Mesendoderm (in vitro differentiated cells): Measurements from ENCODE around the gene PLCB1.
"Not testable (repeated sequence)": the region's sequence is repeated elsewhere in the genome, so short reads cannot be mapped to it uniquely, and the experiment has no call there.

Experiments used
- DNase-seq: peaks from one replicate; pipeline ENCODE4 v3.0.0; 2013
- H2AK5ac ChIP-seq: 2 replicates; pipeline ENCODE4 v1.6.1; 2013; ENCODE audit warnings: low read length, inconsistent platforms
- H2BK120ac ChIP-seq: 2 replicates; pipeline ENCODE4 v1.6.1; 2013; ENCODE audit warnings: low read depth, mild to moderate bottlenecking, low read length, moderate library complexity, mixed read lengths
- H2BK15ac ChIP-seq: replicated peaks from 2 replicates; pipeline ENCODE4 v1.6.1; 2013; ENCODE audit warnings: low read depth, mild to moderate bottlenecking, moderate library complexity
- H2BK5ac ChIP-seq: 2 replicates; pipeline ENCODE4 v1.6.1; 2013; ENCODE audit warnings: low read length, inconsistent platforms
- H3K18ac ChIP-seq: 2 replicates; pipeline ENCODE4 v1.6.1; 2013; ENCODE audit warnings: mild to moderate bottlenecking, low read length, mixed read lengths
- H3K23ac ChIP-seq: one replicate; pipeline ENCODE4 v1.6.1; 2013; ENCODE audit warnings: low read length
- H3K27ac ChIP-seq: 2 replicates; pipeline ENCODE4 v1.5.1; 2013; ENCODE audit warnings: low read depth, mild to moderate bottlenecking, inconsistent platforms, low read length, moderate library complexity
- H3K27me3 ChIP-seq: 2 replicates; pipeline ENCODE4 v1.6.1; 2013; ENCODE audit warnings: low read length, control low read depth, mild to moderate bottlenecking, inconsistent platforms; ENCODE audit not compliant: insufficient read depth, poor library complexity
- H3K36me3 ChIP-seq: 2 replicates; pipeline ENCODE4 v1.6.1; 2013; ENCODE audit warnings: low read length, inconsistent platforms; ENCODE audit not compliant: control insufficient read depth, insufficient read depth
- H3K4ac ChIP-seq: one replicate; pipeline ENCODE4 v1.6.1; 2013; ENCODE audit warnings: low read depth, mild to moderate bottlenecking, low read length, moderate library complexity
- H3K4me1 ChIP-seq: 2 replicates; pipeline ENCODE4 v1.6.1; 2013; ENCODE audit warnings: low read depth, low read length, inconsistent platforms; ENCODE audit not compliant: control insufficient read depth
- H3K4me2 ChIP-seq: 2 replicates; pipeline ENCODE4 v1.6.1; 2013; ENCODE audit warnings: low read length
- H3K4me3 ChIP-seq: 2 replicates; pipeline ENCODE4 v1.5.1; 2013; ENCODE audit warnings: mild to moderate bottlenecking, low read length
- H3K56ac ChIP-seq: one replicate; pipeline ENCODE4 v1.6.1; 2013; ENCODE audit warnings: low read length
- H3K79me1 ChIP-seq: 2 replicates; pipeline ENCODE4 v1.6.1; 2013; ENCODE audit warnings: low read length, inconsistent platforms
- H3K79me2 ChIP-seq: 2 replicates; pipeline ENCODE4 v1.6.1; 2013; ENCODE audit warnings: mild to moderate bottlenecking, low read length; ENCODE audit not compliant: control insufficient read depth, insufficient read depth
- H3K9ac ChIP-seq: 2 replicates; pipeline ENCODE4 v1.6.1; 2013; ENCODE audit warnings: low read length, inconsistent platforms
- H4K5ac ChIP-seq: one replicate; pipeline ENCODE4 v1.6.1; 2013; ENCODE audit warnings: low read length
- H4K8ac ChIP-seq: one replicate; pipeline ENCODE4 v1.6.1; 2013; ENCODE audit warnings: low read depth, mild to moderate bottlenecking, control low read depth, low read length, moderate library complexity
- WGBS: extraction: QIAGEN DNeasy Blood & Tissue Kit; methylation state at CpG from one replicate; pipeline ENCODE4 v1.1.7; 2013; ENCODE audit warnings: low lambda C conversion rate, missing lambda C conversion rate; ENCODE audit not compliant: insufficient coverage; ENCODE audit errors: extremely low coverage; 5-methylcytosine and 5-hydroxymethylcytosine counted together

The PLCB1 gene

GRCh38 chr20:8095648-8096572, 36.2 kb upstream of the PLCB1 start:
- Histone ChIP-seq H3K4ac (no peak overlapping the region), H4K8ac (no peak overlapping the region), H3K9ac (no peak overlapping the region), H2BK15ac (no peak overlapping the region), H3K79me1 (no peaks in the 10 kb centered on the region), H3K18ac (no peak overlapping the region), H3K79me2 (no peaks in the 10 kb centered on the region), H2AK5ac (no peak overlapping the region), H3K4me2 (no peak overlapping the region), H3K56ac (no peak overlapping the region), H3K4me3 (no peak overlapping the region), H3K23ac (no peak overlapping the region), H2BK120ac (no peak overlapping the region), H4K5ac (no peak overlapping the region), H3K27me3 (no peaks in the 10 kb centered on the region), H3K27ac (no peak overlapping the region), H3K36me3 (no peaks in the 10 kb centered on the region), H3K4me1 (no peaks in the 10 kb centered on the region), H2BK5ac (no peak overlapping the region)
- DNase-seq = no peak
- whole genome bisulfite sequencing = no CpG with 5 or more reads among the region's 5 CpGs

- WGBS = no CpG with 5 or more reads among the region's 2 CpGs
- DNase-seq = no peak
- Histone ChIP-seq H3K4me2 (no peak overlapping the region), H3K23ac (no peak overlapping the region), H3K4ac (no peak overlapping the region), H4K8ac (no peak overlapping the region), H2BK15ac (no peak overlapping the region), H2BK5ac (no peak overlapping the region), H3K36me3 (no peaks in the 10 kb centered on the region), H3K56ac (no peak overlapping the region), H3K79me2 (no peaks in the 10 kb centered on the region), H4K5ac (no peak overlapping the region), H3K4me1 (no peaks in the 10 kb centered on the region), H3K9ac (no peak overlapping the region), H2AK5ac (no peak overlapping the region), H3K27ac (no peak overlapping the region), H2BK120ac (no peak overlapping the region), H3K79me1 (no peaks in the 10 kb centered on the region), H3K4me3 (no peak overlapping the region), H3K18ac (no peak overlapping the region), H3K27me3 (no peaks in the 10 kb centered on the region)
These were observed 34.8 kb upstream of the PLCB1 start for GRCh38 chr20:8097307-8097706.

GRCh38 chr20:8104252-8104651, 27.8 kb upstream of the PLCB1 start:
- H4K5ac ChIP-seq = no peak overlapping the region
- H2BK120ac ChIP-seq = no peak overlapping the region
- no peaks in the 10 kb centered on the region for H3K79me2 ChIP-seq
- H2BK15ac ChIP-seq = no peak overlapping the region
- no peak overlapping the region for H4K8ac ChIP-seq
- DNase-seq = no peak
- H3K4me2 ChIP-seq = no peak overlapping the region
- H3K4me3 ChIP-seq = no peak overlapping the region
- H2AK5ac ChIP-seq = no peak overlapping the region
- H3K4me1 ChIP-seq = no peaks in the 10 kb centered on the region
- WGBS = no CpG with 5 or more reads among the region's 2 CpGs
- H3K4ac ChIP-seq = no peak overlapping the region
- no peak overlapping the region for H3K9ac ChIP-seq
- H3K27me3 ChIP-seq = no peaks in the 10 kb centered on the region
- no peak overlapping the region for H3K56ac ChIP-seq
- no peak overlapping the region for H3K18ac ChIP-seq
- no peak overlapping the region for H3K27ac ChIP-seq
- no peaks in the 10 kb centered on the region for H3K79me1 ChIP-seq
- H3K23ac ChIP-seq = no peak overlapping the region
- H3K36me3 ChIP-seq = no peaks in the 10 kb centered on the region
- H2BK5ac ChIP-seq = no peak overlapping the region

GRCh38 chr20:8114612-8115011, 17.5 kb upstream of the PLCB1 start:
- H2BK5ac ChIP-seq, H3K56ac ChIP-seq, H3K4me1 ChIP-seq, H4K8ac ChIP-seq, H2BK15ac ChIP-seq, H4K5ac ChIP-seq, H3K4me3 ChIP-seq, H3K27me3 ChIP-seq, H3K27ac ChIP-seq, H3K9ac ChIP-seq, H3K79me2 ChIP-seq, H3K18ac ChIP-seq, H3K79me1 ChIP-seq, DNase-seq, H3K36me3 ChIP-seq, H2BK120ac ChIP-seq, H3K4ac ChIP-seq, H3K4me2 ChIP-seq, H3K23ac ChIP-seq, H2AK5ac ChIP-seq: not testable (repeated sequence)
- no CpG with 5 or more reads among the region's 21 CpGs for WGBS

GRCh38 chr20:8115436-8115835, 16.6 kb upstream of the PLCB1 start:
- Histone ChIP-seq H2BK5ac (no peak overlapping the region), H3K27me3 (no peaks in the 10 kb centered on the region)

More at GRCh38 chr20:8115436-8115835, 16.6 kb upstream of the PLCB1 start:
- Histone ChIP-seq H3K4me2 (no peak overlapping the region), H2AK5ac (no peak overlapping the region), H3K23ac (no peak overlapping the region), H3K18ac (no peak overlapping the region), H4K8ac (no peak overlapping the region), H3K27ac (no peak overlapping the region), H3K4ac (no peak overlapping the region), H3K79me1 (no peaks in the 10 kb centered on the region), H3K36me3 (no peaks in the 10 kb centered on the region), H2BK120ac (no peak overlapping the region), H3K79me2 (no peaks in the 10 kb centered on the region), H3K4me3 (no peak overlapping the region), H3K56ac (no peak overlapping the region), H2BK15ac (no peak overlapping the region), H3K4me1 (no peaks in the 10 kb centered on the region), H3K9ac (no peak overlapping the region), H4K5ac (no peak overlapping the region)
- no peak for DNase-seq
